Endothelial cell of umbilical vein (primary cell): Measurements from ENCODE around the gene TNFRSF19.

ENCODE experiments used
- CTCF ChIP-seq, 2 donors: IDR thresholded peaks; 1 replicate in 1 of 2; 2 replicates in 1 of 2; pipeline ENCODE4 v1.5.1; 2011; ENCODE audit warnings: low read length in 2 of 2, mild to moderate bottlenecking in 2 of 2, moderate library complexity in 2 of 2, control low read depth in 1 of 2, inconsistent platforms in 1 of 2, low read depth in 1 of 2; ENCODE audit not compliant: insufficient read depth in 1 of 2; ENCODE audit errors: extremely low read depth in 1 of 2
- POLR2A ChIP-seq: IDR thresholded peaks from 2 replicates; pipeline ENCODE4 v1.6.1; 2012; ENCODE audit warnings: low read depth, mild to moderate bottlenecking, control low read depth, low read length

- TF ChIP-seq CTCF (IDR thresholded peaks at IDR 0.05; ENCODE audit: extremely low read depth in 1 of 2, insufficient read depth in 1 of 2, low read depth in 1 of 2, low read length in 2 of 2) (no peak), POLR2A (no peak)
These were observed 145.0 kb downstream of the TNFRSF19 start for GRCh38 chr13:23715092-23715761.
